DMS153 treated with DMSO at 0.1 percent for 48 hours (cell line): ENCODE results near the gene MT1A.

Experiments used
- DNase-seq: peaks from one replicate; lab custom pipeline; 2025; ENCODE audit not compliant: unreplicated experiment; lab: John Stamatoyannopoulos, UW

MT1A gene

GRCh38 chr16:56675685-56676210 lies 37.3 kb downstream of the MT1A start:
- DNase-seq: no peak

DNA sequence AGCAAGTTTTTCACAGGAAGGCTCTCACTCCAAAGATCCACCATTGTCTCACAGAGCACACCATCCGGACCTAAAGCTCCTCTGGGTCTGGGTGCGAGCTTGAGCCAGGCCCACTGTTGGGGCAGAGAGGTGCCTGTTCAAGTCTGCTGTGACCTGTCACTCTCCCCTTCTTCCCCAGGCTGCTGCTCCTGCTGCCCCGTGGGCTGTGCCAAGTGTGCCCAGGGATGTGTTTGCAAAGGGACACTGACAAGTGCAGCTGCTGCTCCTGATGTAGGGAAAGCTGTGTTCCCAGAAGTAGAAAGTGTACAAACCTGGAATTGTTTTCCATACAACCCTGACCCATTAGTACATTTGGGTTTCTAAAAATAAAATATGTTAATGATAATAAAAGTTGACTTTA lies 39.0 kb downstream of the MT1A start:
- no peak for DNase-seq

DNA sequence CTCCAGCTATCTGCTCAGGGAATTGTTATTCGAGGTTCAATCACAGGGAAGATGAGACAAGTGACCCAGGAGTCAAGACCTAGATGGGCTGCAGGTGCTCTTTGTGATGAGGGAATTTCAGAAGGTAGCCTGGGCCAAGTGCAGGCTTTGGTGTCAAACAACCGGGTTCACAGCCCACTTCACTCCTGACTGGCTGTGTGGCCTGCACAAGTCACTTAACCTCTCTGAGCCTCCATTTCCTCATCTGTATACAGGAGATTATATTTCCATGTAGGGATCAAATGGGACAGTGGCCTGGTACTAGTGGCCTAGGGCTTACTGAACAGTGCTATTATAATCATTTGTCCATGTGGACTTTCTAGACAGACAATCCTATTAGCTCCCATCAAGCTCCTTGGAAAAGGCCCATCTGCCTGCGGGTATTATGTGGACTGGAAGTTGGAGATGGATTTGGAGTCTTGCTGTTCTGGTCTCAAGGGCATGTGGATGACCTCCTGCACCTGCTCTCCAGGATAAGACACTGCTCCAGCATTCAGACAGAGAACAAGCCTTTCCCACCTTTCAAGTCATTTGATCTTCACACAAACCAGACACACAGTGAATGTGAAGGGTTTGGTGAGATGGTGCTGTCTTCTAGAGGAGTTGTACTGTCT lies 40.7 kb downstream of the MT1A start:
- DNase-seq: no peak

GRCh38 chr16:56679818-56680217 lies 41.4 kb downstream of the MT1A start:
- no peak for DNase-seq

- peak; percentile 91 for DNase-seq
These were observed 43.7 kb downstream of the MT1A start, which contains the start of gene MT1X for GRCh38 chr16:56681939-56682702. Gene MT1X, plus strand, starts transcription at chr16:56682470. Its CDS starts 71 bp downstream, at chr16:56682541.

DNA sequence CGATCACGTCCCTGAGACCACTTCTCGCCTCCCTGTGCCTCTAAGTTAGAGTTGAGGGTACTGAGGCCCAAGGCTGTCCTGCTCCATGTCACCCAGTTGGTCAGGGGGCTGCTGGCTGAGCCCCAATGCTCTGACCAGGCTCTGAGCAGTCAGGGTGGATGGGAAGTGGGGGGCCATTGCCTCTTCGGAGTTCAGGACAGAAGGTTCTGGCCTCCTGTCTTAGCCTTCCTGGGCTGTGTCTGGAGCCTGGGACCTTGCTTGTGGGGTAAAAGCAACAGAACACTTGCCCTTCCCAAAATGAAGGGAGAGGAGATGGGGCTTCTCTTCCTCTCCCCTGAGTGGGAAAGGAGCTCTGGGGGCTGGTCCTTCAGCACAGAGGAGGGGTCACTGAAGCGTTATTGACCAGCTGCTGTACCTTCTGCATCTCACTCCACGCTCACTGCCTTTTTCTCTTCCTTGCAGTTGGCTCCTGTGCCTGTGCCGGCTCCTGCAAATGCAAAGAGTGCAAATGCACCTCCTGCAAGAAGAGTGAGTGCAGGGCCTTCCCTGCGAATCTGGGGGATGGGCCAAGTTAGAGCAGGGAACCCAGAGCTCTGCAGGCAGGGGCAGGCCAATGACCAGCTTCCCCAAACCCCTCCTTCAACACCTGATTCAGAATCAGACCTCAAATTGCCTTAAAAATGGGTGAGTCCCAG lies 44.4 kb downstream of the MT1A start:
- DNase-seq: no peak

GRCh38 chr16:56683424-56684172 lies 45.1 kb downstream of the MT1A start:
- DNase-seq: no peak

GRCh38 chr16:56684256-56684925 lies 45.9 kb downstream of the MT1A start:
- DNase-seq: no peak

GRCh38 chr16:56684926-56685590 lies 46.6 kb downstream of the MT1A start:
- no peak for DNase-seq

GRCh38 chr16:56686758-56687157 lies 48.3 kb downstream of the MT1A start:
- DNase-seq: no peak

DNA sequence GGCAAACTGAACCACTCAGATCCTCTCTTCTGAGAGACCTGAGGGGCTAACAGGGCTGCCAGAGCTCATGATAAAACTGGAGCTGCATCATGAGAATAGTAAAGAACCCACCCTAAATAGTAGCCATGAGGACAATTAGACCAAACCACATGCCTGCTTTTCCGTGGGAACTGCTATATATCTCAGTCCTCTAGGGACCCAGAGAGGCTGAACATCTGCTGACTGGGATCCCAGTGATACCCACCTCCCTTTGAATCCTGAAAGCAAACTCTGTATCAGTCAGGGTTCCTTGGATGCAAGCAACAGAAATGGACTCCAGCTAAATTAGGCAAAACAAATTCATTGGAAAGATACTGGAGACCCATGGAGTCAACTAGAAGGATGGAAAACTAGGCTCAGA lies 50.3 kb downstream of the MT1A start:
- DNase-seq: no peak

- no peak for DNase-seq
These were observed 50.7 kb downstream of the MT1A start for GRCh38 chr16:56689171-56689570.
